ENCODE data around the gene SULT2B1. TPM values are rescaled to one million over a fixed set of nuclear protein-coding genes. Genes with fewer than 3 reads are reported as not detected.

SULT2B1 gene
- total RNA-seq, 2 experiments from 2014 or later, result not detected

DNA sequence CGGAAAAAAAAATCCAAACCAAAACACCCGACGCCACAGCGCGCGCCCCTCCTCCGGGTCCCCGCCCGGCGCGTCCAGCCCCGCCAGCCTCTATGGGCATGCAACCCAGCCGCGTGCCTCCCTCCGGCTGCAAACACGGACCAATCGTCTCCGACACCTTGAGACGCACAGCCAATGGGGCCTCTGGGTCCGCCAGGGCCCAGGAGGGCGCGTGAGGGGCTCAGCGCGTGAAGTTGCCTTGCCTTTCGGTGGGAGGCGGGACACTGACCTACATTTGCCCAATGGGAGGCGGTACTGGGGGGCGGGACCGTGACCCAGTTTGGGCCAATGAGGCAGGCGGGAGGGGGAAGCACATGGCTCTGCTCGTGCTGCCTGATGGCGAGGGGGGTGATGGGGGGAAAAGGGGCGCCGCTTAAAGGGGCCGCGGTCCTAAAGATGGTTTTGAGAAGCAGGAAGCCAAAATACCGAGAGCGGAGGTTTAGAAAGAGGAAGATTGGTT, 85.5 kb downstream of the SULT2B1 start:
- peaks cover 54% of the 10 kb centered on the region for H3K4me1 Mint-ChIP-seq (ENCODE audit: low read depth)
- POLR2A ChIA-PET, result interaction anchor here (2.1 to 2.7 kb wide), 3 partner anchors 9 to 22 kb away, joined by 8 to 16 read pairs (median 8); partner anchors contain the start of genes CA11, FAM83E, RPL18 and SPHK2
- DNase-seq, result peak; percentile 100
- peak overlapping the region; percentile 88 for H3K4me3 Mint-ChIP-seq
- intact Hi-C loops (cut with micrococcal nuclease), result loop anchor here (10.0 kb wide), 1 partner anchor 237 kb away; the partner anchor contains the start of gene PPP1R15A
- H3K36me3 Mint-ChIP-seq (ENCODE audit: low read depth), result peaks cover 8% of the 10 kb centered on the region
- no peaks in the 10 kb centered on the region for H3K27me3 Mint-ChIP-seq
- H3K27ac Mint-ChIP-seq, result peak overlapping the region; percentile 98
- peak; percentile 76 for ATAC-seq
- no peaks in the 10 kb centered on the region for H3K9me3 Mint-ChIP-seq
- CTCF ChIA-PET, result interaction anchor here (1.1 to 1.3 kb wide), 2 partner anchors 8 to 205 kb away, joined by 3 to 4 read pairs; partner anchors contain the start of gene CA11
- TF ChIP-seq CTCF (IDR thresholded peaks at IDR 0.05), result no peak

DNA sequence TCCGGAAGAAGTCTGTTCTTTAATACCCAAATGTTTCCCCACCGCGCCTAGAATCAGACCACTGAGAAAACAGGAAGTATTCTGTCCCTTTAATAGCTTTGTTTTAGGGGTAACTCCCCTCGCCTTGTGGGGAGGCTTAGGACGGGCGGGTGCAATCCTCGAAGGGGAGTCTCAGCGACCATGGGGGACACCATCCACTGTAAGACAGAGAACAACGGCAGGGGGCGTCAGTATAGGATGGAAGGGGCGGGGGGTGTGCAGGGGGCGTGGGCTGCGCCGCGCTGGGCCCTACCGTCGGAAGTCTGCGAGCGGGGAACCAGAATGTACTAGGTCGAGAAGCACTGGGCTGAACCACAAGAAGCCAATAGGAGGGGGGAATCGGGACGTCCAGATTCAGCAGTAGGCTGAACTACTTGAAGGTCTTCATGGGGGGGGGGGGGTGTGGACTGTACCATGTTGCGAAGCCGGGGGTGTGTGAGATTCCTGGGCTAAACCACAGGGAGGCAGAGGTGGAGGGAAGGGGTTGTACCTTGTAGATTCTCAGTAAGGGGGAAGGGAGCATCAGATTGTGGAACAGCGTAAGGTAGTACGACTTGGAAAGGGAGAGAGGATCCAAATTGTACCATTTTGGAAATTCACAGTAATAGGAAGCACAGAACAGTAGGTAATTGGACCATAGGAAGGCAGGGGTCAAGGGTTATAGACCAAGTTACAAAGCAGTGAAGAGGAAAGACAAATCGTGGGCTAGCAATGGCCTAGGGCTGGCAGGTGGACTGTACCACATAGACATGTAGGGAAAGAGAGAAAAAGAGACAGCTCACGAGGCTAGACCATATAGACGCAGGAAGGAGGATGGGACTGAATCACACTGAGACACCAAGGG, 86.2 kb downstream of the SULT2B1 start:
- intact Hi-C loops (cut with micrococcal nuclease), result loop anchor here (10.0 kb wide), 1 partner anchor 237 kb away; the partner anchor contains the start of gene PPP1R15A

GRCh38 chr19:48638831-48639381, 86.9 kb downstream of the SULT2B1 start:
- ATAC-seq (no peak), DNase-seq (no peak)
- H3K9me3 Mint-ChIP-seq, result no peaks in the 10 kb centered on the region
- CTCF ChIA-PET, result no interaction called here
- no peak for TF ChIP-seq CTCF (IDR thresholded peaks at IDR 0.05)
- intact Hi-C loops (cut with micrococcal nuclease), result loop anchor here (10.0 kb wide), 1 partner anchor 236 kb away; the partner anchor contains the start of gene PPP1R15A
- H3K36me3 Mint-ChIP-seq (ENCODE audit: low read depth), result peaks cover 8% of the 10 kb centered on the region
- peak overlapping the region; percentile 88 for H3K4me3 Mint-ChIP-seq
- H3K4me1 Mint-ChIP-seq (ENCODE audit: low read depth), result peaks cover 43% of the 10 kb centered on the region
- H3K27ac Mint-ChIP-seq, result peak overlapping the region; percentile 98
- POLR2A ChIA-PET, result interaction anchor here (1.5 kb wide), 1 partner anchor 20 kb away, joined by 3 read pairs; the partner anchor contains the start of genes RPL18 and SPHK2
- H3K27me3 Mint-ChIP-seq, result no peaks in the 10 kb centered on the region

More for the DNA sequence above, 86.2 kb downstream of the SULT2B1 start:
- peak; percentile 28 for ATAC-seq
- TF ChIP-seq CTCF (IDR thresholded peaks at IDR 0.05), result no peak
- Mint-ChIP-seq H3K4me1 (ENCODE audit: low read depth) (peaks cover 47% of the 10 kb centered on the region), H3K27me3 (no peaks in the 10 kb centered on the region), H3K9me3 (no peaks in the 10 kb centered on the region), H3K4me3 (peak overlapping the region; percentile 88), H3K27ac (peak overlapping the region; percentile 98), H3K36me3 (ENCODE audit: low read depth) (peaks cover 8% of the 10 kb centered on the region)
- ChIA-PET CTCF (interaction anchor here (1.1 to 1.3 kb wide), 2 partner anchors 8 to 204 kb away, joined by 3 to 4 read pairs; partner anchors contain the start of gene CA11), POLR2A (interaction anchor here (2.1 to 2.7 kb wide), 3 partner anchors 8 to 23 kb away, joined by 8 to 16 read pairs (median 8); partner anchors contain the start of genes CA11, FAM83E, RPL18 and SPHK2)
- peak; percentile 87 for DNase-seq

- DNase-seq, result no peak
- no peaks in the 10 kb centered on the region for H3K27me3 Mint-ChIP-seq
- no peaks in the 10 kb centered on the region for H3K9me3 Mint-ChIP-seq
- CTCF ChIA-PET, result no interaction called here
- intact Hi-C loops (cut with micrococcal nuclease), result loop anchor here (10.0 kb wide), 2 partner anchors 105 to 235 kb away; partner anchors contain the start of genes IZUMO1, PPP1R15A and RASIP1
- no peak for ATAC-seq
- H3K36me3 Mint-ChIP-seq (ENCODE audit: low read depth), result peaks cover 8% of the 10 kb centered on the region
- peaks cover 45% of the 10 kb centered on the region for H3K4me1 Mint-ChIP-seq (ENCODE audit: low read depth)
- POLR2A ChIA-PET, result interaction anchor here (1.5 kb wide), 1 partner anchor 21 kb away, joined by 3 read pairs; the partner anchor contains the start of genes RPL18 and SPHK2
- TF ChIP-seq CTCF (IDR thresholded peaks at IDR 0.05), result no peak
- peak overlapping the region; percentile 98 for H3K27ac Mint-ChIP-seq
- peak overlapping the region; percentile 56 for H3K4me3 Mint-ChIP-seq
Measured at GRCh38 chr19:48639483-48640375, 87.8 kb downstream of the SULT2B1 start.

Data from activated CD8-positive, alpha-beta T cell treated with anti-CD3 and anti-CD28 coated beads for 36 hours (primary cell).